Measurements from ENCODE around the gene ARL4D.

ARL4D gene

GRCh38 chr17:43443381-43443780 lies 44.6 kb downstream of the ARL4D start:
- in situ Hi-C loops (cut with HindIII; ENCODE audit: low sequenced_read_pairs) = no loop called here
- no peak for DNase-seq (ENCODE audit: low read depth)
- no peak overlapping the region for H3K4me3 ChIP-seq (ENCODE audit: low read depth, low read length)
- TF ChIP-seq CTCF (IDR thresholded peaks at IDR 0.05; ENCODE audit: low read depth, low read length, missing control alignments) = no peak

GRCh38 chr17:43444223-43445008 lies 45.6 kb downstream of the ARL4D start:
- H3K4me3 ChIP-seq (ENCODE audit: low read depth, low read length) = no peak overlapping the region
- in situ Hi-C loops (cut with HindIII; ENCODE audit: low sequenced_read_pairs) = no loop called here
- peak; percentile 64 for DNase-seq (ENCODE audit: low read depth)
- no peak for TF ChIP-seq CTCF (IDR thresholded peaks at IDR 0.05; ENCODE audit: low read depth, low read length, missing control alignments)

GRCh38 chr17:43445009-43445589 lies 46.3 kb downstream of the ARL4D start:
- TF ChIP-seq CTCF (IDR thresholded peaks at IDR 0.05; ENCODE audit: low read depth, low read length, missing control alignments) = no peak
- in situ Hi-C loops (cut with HindIII; ENCODE audit: low sequenced_read_pairs) = no loop called here
- DNase-seq (ENCODE audit: low read depth) = no peak
- no peak overlapping the region for H3K4me3 ChIP-seq (ENCODE audit: low read depth, low read length)

GRCh38 chr17:43446773-43447172 lies 48.0 kb downstream of the ARL4D start:
- in situ Hi-C loops (cut with HindIII; ENCODE audit: low sequenced_read_pairs) = no loop called here
- DNase-seq (ENCODE audit: low read depth) = no peak

GRCh38 chr17:43448720-43449469 lies 50.1 kb downstream of the ARL4D start:
- no peak for TF ChIP-seq CTCF (IDR thresholded peaks at IDR 0.05; ENCODE audit: low read depth, low read length, missing control alignments)
- no peak overlapping the region for H3K4me3 ChIP-seq (ENCODE audit: low read depth, low read length)
- in situ Hi-C loops (cut with HindIII; ENCODE audit: low sequenced_read_pairs) = no loop called here
- DNase-seq (ENCODE audit: low read depth) = no peak

More at GRCh38 chr17:43446773-43447172, 48.0 kb downstream of the ARL4D start:
- no peak for TF ChIP-seq CTCF (IDR thresholded peaks at IDR 0.05; ENCODE audit: low read depth, low read length, missing control alignments)
- H3K4me3 ChIP-seq (ENCODE audit: low read depth, low read length) = no peak overlapping the region

- H3K4me3 ChIP-seq (ENCODE audit: low read depth, low read length) = no peak overlapping the region
- in situ Hi-C loops (cut with HindIII; ENCODE audit: low sequenced_read_pairs) = no loop called here
- no peak for TF ChIP-seq CTCF (IDR thresholded peaks at IDR 0.05; ENCODE audit: low read depth, low read length, missing control alignments)
- no peak for DNase-seq (ENCODE audit: low read depth)
Measured at GRCh38 chr17:43449470-43450248, 50.9 kb downstream of the ARL4D start.
